T-helper 22 cell (primary cell): ENCODE measurements around the gene INPPL1.

Experiments
- DNase-seq: peaks from one replicate; pipeline ENCODE4 v3.0.0-alpha.2; 2020; ENCODE audit warnings: low read depth

The INPPL1 gene

DNA sequence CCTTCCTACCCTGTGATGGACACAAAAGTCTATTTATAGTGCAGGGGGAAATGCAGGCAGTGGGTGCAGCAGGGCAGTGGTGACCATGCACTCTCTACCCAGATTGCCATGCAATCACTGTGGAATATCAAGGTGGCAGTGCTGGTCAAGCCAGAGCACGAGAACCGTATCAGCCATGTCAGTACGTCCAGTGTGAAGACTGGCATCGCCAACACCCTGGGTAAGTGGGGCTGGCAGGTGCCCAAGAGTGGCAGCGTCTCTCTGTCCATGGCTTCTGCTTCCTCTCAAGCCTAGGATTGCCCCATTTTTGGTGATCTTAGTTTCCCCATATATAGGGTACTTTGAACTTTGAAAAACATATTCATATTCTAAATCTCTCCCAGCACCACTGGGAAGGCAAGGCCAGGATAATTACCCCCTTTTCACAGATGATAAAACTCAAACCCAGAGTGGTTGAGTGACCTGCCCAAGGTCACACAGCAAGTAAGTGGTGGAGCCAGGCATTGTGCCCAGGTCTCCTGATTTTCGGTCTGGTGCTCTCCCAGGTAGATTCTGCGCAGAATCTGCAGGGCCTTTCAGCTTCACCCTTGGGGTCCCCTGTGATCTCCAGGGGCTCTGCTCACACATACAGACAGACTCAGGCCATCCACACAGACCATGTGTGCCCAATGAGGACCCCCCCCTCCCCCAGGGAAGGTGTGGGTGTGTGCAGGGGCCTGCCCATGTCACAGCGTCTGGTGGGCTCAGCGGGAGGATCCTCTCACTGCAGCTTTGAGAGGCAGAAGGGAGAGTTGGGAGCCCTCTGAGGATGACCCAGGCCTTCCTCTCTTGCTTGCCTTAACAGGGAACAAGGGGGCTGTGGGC lies 7.1 kb downstream of the INPPL1 start:
- no peak for DNase-seq

DNA sequence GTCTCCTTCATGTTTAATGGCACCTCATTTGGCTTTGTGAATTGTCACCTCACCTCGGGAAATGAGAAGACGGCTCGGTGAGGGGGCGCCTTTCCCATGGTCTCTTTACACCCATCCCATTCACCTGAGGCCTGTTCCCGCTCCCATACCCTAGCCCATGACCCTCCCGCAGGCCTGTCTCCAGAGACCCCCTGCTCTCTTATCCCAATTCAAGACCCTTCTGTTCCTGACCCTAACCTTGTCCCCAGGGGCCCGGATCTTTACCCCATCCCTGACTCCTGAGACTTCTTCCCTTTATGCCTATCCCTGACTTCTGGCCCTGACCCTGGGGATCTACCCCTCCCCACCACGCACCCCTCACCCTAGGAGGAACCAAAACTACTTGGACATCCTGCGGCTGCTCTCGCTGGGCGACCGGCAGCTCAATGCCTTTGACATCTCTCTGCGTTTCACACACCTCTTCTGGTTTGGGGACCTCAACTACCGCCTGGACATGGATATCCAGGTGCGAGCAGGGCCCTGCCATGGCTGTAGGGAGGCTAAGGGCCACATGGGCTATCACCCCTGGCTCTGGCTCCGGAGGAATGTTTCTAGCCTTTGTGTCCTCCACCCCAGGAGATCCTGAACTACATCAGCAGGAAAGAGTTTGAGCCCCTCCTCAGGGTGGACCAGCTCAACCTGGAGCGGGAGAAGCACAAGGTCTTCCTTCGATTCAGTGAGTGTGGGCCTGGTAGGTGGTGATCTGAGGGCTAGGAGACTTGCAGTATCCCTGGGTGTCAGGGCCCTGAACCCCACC lies 7.9 kb downstream of the INPPL1 start:
- no peak for DNase-seq

DNA sequence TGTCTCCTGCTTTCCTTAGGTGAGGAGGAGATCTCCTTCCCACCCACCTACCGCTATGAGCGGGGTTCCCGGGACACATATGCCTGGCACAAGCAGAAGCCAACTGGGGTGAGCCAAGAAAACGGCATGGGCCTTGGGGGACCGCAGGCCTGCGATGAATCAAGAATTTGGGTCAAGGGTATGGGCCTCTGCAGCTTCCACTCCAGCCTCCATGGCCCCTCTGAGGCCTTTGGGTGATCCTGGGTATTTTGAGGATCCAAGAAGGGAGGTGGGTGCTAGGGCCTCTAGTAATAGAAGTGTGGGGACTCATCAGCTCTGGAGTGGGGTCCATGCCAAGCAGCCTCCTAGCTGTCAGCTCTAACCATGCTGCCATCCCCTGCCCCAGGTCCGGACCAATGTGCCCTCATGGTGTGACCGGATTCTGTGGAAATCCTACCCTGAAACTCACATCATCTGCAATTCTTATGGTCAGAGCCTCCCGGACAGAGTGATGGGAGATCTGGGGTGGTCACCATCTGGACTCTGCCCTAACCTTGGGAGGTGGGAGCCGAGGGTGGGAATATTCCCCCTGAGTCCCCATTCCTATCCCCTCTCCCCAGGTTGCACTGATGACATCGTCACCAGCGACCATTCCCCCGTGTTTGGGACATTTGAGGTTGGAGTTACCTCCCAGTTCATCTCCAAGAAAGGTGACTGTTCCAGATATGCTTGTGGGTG lies 8.6 kb downstream of the INPPL1 start:
- no peak for DNase-seq

- no peak for DNase-seq
These were observed 9.4 kb downstream of the INPPL1 start for GRCh38 chr11:72233773-72234513.

GRCh38 chr11:72234514-72234830 lies 9.9 kb downstream of the INPPL1 start:
- DNase-seq, result no peak

DNA sequence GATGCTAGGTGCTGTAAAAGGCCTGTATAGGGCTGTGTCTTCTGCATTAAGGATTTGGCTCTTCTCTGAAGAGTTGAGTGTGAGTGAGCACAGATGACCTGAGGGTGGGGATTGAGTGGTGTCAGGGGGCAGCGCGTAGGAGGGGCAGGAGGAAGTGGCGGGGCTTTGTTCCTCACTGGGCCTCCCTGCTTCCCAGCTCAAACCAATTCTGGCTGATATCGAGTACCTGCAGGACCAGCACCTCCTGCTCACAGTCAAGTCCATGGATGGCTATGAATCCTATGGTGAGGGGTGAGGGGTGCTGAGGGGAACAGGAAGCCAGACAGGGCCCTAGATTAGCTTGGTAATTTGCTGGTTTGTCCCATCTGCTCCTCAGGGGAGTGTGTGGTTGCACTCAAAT lies 10.4 kb downstream of the INPPL1 start:
- DNase-seq, result no peak

GRCh38 chr11:72235351-72236057 lies 10.9 kb downstream of the INPPL1 start:
- DNase-seq, result no peak

DNA sequence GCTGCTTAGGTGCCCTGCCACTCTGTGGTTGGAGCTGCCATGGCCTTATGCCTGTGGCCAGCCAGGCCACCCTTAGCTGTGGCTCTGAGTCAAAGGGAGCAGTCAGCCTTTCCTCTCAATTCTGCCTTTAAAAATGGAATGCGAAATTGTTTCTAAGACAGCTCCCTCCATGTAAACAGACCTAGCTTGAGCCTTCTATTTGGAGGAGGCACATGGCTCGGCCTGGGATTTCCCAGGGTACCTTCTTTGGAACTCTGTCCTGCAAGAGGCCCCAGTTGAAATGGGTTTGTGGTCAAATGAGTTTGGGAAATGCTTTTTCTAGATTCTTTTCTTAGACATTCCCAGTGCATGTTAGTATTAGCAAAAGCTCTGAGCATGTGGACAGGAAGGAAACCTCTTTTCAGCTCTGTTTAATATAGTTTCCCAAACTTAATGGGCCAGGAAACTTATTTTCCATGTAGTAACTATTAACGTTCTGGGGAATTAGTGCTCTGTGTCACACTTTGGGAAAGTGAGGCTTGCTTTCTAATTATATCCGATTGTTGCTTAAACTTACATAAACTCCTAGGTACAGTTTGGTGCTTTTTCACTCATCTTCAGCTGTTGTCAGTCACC lies 11.6 kb downstream of the INPPL1 start:
- no peak for DNase-seq

- no peak for DNase-seq
These were observed 12.2 kb downstream of the INPPL1 start for GRCh38 chr11:72236774-72237111.

DNA sequence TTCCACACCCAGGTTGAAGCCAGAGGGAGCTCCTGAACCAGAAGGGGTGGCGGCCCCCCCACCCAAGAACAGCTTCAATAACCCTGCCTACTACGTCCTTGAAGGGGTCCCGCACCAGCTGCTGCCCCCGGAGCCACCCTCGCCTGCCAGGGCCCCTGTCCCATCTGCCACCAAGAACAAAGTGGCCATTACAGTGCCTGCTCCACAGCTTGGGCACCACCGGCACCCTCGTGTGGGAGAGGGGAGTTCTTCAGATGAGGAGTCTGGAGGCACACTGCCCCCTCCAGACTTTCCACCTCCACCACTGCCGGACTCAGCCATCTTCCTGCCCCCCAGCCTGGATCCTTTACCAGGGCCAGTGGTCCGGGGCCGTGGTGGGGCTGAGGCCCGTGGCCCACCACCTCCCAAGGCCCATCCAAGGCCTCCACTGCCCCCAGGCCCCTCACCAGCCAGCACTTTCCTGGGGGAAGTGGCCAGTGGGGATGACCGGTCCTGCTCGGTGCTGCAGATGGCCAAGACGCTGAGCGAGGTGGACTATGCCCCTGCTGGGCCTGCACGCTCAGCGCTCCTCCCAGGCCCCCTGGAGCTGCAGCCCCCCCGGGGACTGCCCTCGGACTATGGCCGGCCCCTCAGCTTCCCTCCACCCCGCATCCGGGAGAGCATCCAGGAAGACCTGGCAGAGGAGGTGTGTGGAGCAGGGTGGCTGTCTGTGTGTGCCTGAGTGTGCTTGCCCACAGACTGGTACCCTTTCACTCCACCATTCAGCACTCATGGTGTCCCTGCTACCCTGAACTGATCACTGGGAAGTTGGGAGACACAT lies 12.8 kb downstream of the INPPL1 start:
- DNase-seq, result no peak

- DNase-seq, result no peak
These were observed 13.5 kb downstream of the INPPL1 start for GRCh38 chr11:72238040-72238450.

DNA sequence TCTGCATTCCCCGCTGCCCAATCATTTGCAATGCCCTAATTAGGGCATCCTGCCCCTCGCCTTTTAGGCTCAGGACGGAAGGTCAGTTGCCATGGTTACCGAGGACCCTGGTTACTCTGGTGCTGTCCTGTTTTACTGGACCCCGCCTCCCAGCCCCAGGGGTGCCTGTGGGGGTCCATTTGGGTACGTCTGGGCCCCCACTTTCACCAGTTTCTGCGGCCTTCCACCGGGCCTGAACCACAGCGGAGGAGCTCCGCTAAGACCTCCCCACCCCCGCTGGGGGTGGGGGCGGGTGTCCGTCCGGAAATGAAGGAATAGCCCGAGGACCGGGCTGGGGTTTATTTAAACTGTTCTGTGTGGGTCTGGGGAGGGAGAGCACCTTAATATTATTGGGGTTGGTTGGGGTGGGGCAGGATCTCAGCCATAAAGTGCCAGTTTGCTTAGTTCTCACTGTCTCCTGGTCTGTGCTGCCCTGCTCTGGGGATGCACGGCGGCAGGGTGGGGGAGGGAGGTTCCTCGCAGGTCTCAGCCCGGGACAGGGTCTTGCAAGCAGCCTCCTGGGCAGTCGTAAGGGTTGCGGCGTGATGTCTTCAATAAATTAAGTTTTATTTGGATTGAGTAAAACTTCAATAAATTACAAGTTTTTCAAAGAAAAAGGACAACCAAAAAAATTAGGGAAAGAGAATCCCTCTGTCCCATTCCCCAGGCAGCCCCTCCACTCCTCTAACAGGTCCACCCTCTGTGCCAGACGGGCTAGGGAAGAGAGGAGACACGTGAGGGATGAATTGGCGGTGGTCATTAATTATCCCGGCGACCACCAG lies 14.1 kb downstream of the INPPL1 start:
- no peak for DNase-seq

DNA sequence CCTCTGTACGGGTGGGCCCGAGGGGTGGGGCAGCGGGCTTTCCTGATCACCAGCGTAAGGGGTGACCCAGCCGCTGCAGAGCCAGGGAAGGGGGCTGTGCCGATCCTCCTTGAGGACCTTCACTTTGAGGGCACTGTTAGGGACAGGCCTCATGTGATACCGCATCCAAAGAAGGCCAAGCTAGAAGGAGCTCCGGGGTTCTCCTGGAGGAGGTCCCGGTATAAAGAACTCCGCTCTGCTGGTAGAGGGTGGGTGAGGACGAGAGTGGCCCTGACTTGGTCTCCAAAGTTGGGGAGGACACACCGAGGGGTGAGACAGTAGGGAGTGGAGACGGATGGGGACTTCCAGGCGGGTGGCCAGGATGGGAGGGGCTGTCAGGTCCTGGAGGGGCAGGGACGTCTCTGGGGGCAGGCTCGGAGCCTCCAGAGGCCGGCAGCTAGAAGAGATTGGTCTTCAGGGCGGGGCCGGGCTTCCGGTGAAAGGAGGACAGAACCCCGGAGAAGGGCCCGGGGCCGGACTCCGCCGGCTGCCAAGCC lies 14.8 kb downstream of the INPPL1 start:
- DNase-seq, result no peak

GRCh38 chr11:72239849-72240460 lies 15.4 kb downstream of the INPPL1 start:
- DNase-seq, result no peak

GRCh38 chr11:72240461-72241290 lies 16.1 kb downstream of the INPPL1 start:
- DNase-seq, result no peak

DNA sequence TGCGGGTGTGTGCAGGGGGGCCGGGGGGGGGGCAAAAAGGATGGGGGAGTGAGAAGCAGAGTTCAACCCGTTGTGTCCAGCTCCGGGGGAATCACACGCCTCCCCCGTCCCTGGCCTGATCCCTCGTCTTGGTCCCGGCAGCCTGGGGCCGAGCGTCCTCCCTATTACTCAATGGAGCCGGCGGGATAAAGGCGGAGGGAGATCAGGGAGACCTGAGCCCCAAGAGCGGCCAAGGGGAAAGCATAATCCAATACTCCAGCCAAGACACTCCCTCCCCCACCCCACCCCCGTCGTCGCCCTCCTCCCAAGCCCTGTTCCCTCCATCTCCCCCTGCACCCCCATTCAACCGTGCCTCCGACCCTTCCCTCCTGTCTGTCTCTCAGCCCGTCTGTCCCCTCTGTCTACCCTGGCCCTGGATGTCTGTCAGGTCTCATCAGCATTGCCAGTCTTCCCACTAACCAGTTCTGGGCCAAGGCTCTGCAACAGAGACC lies 16.8 kb downstream of the INPPL1 start:
- no peak for DNase-seq

- DNase-seq, result no peak
These were observed 17.6 kb downstream of the INPPL1 start for GRCh38 chr11:72242141-72242540.
